ENCODE results near the gene KMT2D. TPM values are rescaled to one million over a fixed set of nuclear protein-coding genes. Genes with fewer than 3 reads are reported as not detected.

KMT2D gene
- total and polyA plus RNA-seq, 3 donors from 2014 or later, result 67.1 to 169 (median 148) TPM

DNA sequence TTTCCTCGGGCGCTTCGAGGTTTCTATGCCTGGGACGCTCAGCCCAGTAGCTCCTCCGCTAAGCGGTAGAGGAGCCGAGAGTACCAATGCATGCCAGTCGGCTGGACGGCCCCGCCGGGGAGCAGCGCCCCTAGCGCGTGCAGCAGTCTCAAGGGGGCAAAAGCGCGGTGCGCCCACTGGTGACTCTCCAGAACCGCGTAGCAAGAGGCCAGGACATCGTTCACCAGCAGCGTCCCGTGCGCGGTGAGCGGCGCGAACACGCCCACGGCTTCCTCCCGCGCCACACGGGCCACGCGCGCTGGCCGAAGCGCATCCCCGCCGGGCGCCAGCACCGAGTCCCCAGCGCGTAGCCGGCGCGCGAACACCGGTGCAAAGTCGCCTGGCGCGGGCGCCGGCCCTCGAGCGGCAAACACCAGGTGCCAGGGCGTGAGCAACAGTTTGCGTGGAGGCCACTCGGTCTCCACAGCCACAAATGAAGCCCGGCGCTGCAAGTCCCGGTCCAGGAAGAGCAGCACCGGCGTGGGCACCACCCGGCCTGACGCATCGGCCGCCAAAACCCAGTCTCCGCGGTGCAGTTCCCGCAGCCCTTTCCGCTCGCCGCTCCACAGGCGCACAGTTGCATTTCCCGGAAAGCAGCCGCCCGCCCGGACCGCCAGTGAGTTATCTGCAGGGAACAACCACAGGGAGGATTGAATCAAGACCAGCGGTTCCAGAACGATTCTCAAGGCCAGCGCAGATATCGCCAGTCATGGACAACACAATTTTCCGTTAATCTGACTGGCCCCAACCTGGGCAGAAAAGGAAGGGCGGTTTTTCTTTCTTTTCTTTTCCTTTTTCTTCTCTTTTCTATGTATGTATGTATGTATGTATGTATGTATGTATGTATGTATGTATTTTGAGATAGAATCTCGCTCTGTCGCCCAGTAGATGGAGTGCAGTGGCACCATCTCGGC, 29.5 kb upstream of the KMT2D start:
- peaks cover 58% of the 10 kb centered on the region for H3K4me1 ChIP-seq
- no peak overlapping the region for H3K27ac ChIP-seq
- 8% methylated on average over 17 to 58 of the region's 88 CpGs for WGBS, 2 donors
- H3K36me3 ChIP-seq (ENCODE audit: low read depth, missing control alignments), result no peaks in the 10 kb centered on the region
- no peaks in the 10 kb centered on the region for H3K27me3 ChIP-seq
- intact Hi-C loops (cut with DNase I; ENCODE audit: low total_unique reads), result no loop called here
- H3K4me3 ChIP-seq, result peak overlapping the region; percentile 21 to 35
- H3K9me3 ChIP-seq, result no peaks in the 10 kb centered on the region
- DNase-seq, result peak; percentile 64
- no peak for TF ChIP-seq POLR2A (IDR thresholded peaks at IDR 0.05)
- TF ChIP-seq, protein P1, sequence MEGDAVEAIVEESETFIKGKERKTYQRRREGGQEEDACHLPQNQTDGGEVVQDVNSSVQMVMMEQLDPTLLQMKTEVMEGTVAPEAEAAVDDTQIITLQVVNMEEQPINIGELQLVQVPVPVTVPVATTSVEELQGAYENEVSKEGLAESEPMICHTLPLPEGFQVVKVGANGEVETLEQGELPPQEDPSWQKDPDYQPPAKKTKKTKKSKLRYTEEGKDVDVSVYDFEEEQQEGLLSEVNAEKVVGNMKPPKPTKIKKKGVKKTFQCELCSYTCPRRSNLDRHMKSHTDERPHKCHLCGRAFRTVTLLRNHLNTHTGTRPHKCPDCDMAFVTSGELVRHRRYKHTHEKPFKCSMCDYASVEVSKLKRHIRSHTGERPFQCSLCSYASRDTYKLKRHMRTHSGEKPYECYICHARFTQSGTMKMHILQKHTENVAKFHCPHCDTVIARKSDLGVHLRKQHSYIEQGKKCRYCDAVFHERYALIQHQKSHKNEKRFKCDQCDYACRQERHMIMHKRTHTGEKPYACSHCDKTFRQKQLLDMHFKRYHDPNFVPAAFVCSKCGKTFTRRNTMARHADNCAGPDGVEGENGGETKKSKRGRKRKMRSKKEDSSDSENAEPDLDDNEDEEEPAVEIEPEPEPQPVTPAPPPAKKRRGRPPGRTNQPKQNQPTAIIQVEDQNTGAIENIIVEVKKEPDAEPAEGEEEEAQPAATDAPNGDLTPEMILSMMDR (IDR thresholded peaks at IDR 0.05), result peak in 1 of 3 experiments; percentile 11

DNA sequence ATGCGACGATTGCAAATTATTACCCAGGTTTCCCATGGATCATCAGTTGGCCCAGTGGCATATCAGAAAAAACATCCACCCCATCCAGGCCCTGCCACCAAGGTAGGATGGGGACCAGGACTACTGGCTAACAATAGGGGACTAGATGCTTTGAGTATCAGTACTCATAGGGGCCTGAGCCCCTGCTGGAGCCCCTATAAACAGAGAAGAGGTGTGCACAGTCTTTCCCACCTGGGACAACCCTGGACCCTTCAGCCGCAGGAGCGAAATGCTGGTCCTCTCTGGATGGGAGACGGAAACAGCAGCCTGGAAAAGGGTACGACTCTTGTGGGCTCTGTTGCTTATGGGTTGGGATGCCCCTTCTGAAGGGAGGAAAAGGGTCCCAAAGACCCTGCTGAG, 28.3 kb upstream of the KMT2D start:
- Histone ChIP-seq H3K27me3 (no peaks in the 10 kb centered on the region), H3K4me3 (no peak overlapping the region), H3K36me3 (ENCODE audit: low read depth, missing control alignments) (no peaks in the 10 kb centered on the region), H3K9me3 (no peaks in the 10 kb centered on the region), H3K4me1 (peaks cover 53% of the 10 kb centered on the region), H3K27ac (no peak overlapping the region)
- intact Hi-C loops (cut with DNase I; ENCODE audit: low total_unique reads), result no loop called here
- TF ChIP-seq POLR2A (IDR thresholded peaks at IDR 0.05), result no peak
- TF ChIP-seq, protein P1 (IDR thresholded peaks at IDR 0.05), result no peak
- DNase-seq, result no peak
- WGBS, 2 donors, result 48 to 61% methylated on average over 6 of the region's 6 CpGs

DNA sequence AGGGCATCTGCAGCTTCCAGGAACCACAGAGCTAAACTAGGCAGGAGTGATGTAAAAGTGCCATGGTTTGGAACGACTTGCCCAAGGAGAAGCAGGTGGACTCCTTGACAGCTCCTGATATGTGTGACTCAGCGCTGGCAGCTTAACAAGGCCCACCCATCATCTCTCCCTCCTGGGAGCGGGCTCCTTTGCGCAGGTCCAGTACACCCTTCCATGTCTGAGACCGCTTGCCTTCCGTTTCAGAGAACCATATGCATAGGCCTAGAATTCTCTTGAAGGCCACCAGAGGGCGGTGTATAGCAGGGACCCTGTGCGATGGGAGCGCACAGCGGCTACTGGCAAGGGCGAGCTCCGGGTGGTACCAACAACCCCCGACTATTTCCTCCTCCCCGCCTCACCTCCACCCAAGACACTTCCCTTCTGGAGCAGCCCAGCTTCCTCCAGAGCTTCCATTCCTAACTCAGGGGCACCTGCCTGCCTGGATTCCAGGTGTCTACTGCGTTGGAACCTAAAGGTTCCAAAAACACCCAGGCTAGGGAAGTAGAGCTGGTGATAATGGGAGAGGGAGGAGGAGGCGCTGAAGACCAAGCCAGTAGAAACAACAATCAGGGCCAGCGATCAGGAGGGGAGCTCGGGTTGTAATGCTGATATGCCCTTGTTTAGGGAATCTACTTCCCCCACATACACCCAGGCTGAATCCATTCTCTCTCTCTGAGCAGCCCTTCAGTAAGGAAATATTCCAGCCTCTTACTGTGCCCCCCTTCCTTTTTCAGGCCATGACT, 27.7 kb upstream of the KMT2D start:
- peaks cover 53% of the 10 kb centered on the region for H3K4me1 ChIP-seq
- DNase-seq, result peak; percentile 82
- H3K9me3 ChIP-seq, result no peaks in the 10 kb centered on the region
- TF ChIP-seq, protein P1 (IDR thresholded peaks at IDR 0.05), result peak; percentile 74 to 80 (median 76)
- TF ChIP-seq POLR2A (IDR thresholded peaks at IDR 0.05), result no peak
- H3K4me3 ChIP-seq, result no peak overlapping the region
- H3K27ac ChIP-seq, result no peak overlapping the region
- no peaks in the 10 kb centered on the region for H3K27me3 ChIP-seq
- intact Hi-C loops (cut with DNase I; ENCODE audit: low total_unique reads), result no loop called here
- 4 to 5% methylated on average over 14 to 18 of the region's 18 CpGs for WGBS, 2 donors
- H3K36me3 ChIP-seq (ENCODE audit: low read depth, missing control alignments), result no peaks in the 10 kb centered on the region

GRCh38 chr12:49086116-49086515, 25.5 kb upstream of the KMT2D start:
- Histone ChIP-seq H3K27ac (peak overlapping the region; percentile 39 to 48), H3K4me3 (no peak overlapping the region), H3K36me3 (ENCODE audit: low read depth, missing control alignments) (no peaks in the 10 kb centered on the region), H3K9me3 (no peaks in the 10 kb centered on the region), H3K4me1 (peaks cover 41% of the 10 kb centered on the region), H3K27me3 (no peaks in the 10 kb centered on the region)
- 32 to 34% methylated on average over 3 of the region's 3 CpGs for WGBS, 2 donors
- intact Hi-C loops (cut with DNase I; ENCODE audit: low total_unique reads), result no loop called here
- DNase-seq, result peak; percentile 69
- TF ChIP-seq, protein P1 (IDR thresholded peaks at IDR 0.05), result no peak
- no peak for TF ChIP-seq POLR2A (IDR thresholded peaks at IDR 0.05)

Measured in testis (tissue), 3 donors.